AG20443 (cell line): ENCODE data around the gene ZNF687.
"Not testable (repeated sequence)": the region's sequence is repeated elsewhere in the genome, so short reads cannot be mapped to it uniquely, and the experiment has no call there.

Experiments used
- DNase-seq: peaks from one replicate; pipeline ENCODE4 v3.0.0; 2012; ENCODE audit warnings: low spot score, mixed read lengths

ZNF687 gene, protein sequence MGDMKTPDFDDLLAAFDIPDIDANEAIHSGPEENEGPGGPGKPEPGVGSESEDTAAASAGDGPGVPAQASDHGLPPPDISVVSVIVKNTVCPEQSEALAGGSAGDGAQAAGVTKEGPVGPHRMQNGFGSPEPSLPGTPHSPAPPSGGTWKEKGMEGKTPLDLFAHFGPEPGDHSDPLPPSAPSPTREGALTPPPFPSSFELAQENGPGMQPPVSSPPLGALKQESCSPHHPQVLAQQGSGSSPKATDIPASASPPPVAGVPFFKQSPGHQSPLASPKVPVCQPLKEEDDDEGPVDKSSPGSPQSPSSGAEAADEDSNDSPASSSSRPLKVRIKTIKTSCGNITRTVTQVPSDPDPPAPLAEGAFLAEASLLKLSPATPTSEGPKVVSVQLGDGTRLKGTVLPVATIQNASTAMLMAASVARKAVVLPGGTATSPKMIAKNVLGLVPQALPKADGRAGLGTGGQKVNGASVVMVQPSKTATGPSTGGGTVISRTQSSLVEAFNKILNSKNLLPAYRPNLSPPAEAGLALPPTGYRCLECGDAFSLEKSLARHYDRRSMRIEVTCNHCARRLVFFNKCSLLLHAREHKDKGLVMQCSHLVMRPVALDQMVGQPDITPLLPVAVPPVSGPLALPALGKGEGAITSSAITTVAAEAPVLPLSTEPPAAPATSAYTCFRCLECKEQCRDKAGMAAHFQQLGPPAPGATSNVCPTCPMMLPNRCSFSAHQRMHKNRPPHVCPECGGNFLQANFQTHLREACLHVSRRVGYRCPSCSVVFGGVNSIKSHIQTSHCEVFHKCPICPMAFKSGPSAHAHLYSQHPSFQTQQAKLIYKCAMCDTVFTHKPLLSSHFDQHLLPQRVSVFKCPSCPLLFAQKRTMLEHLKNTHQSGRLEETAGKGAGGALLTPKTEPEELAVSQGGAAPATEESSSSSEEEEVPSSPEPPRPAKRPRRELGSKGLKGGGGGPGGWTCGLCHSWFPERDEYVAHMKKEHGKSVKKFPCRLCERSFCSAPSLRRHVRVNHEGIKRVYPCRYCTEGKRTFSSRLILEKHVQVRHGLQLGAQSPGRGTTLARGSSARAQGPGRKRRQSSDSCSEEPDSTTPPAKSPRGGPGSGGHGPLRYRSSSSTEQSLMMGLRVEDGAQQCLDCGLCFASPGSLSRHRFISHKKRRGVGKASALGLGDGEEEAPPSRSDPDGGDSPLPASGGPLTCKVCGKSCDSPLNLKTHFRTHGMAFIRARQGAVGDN

DNA sequence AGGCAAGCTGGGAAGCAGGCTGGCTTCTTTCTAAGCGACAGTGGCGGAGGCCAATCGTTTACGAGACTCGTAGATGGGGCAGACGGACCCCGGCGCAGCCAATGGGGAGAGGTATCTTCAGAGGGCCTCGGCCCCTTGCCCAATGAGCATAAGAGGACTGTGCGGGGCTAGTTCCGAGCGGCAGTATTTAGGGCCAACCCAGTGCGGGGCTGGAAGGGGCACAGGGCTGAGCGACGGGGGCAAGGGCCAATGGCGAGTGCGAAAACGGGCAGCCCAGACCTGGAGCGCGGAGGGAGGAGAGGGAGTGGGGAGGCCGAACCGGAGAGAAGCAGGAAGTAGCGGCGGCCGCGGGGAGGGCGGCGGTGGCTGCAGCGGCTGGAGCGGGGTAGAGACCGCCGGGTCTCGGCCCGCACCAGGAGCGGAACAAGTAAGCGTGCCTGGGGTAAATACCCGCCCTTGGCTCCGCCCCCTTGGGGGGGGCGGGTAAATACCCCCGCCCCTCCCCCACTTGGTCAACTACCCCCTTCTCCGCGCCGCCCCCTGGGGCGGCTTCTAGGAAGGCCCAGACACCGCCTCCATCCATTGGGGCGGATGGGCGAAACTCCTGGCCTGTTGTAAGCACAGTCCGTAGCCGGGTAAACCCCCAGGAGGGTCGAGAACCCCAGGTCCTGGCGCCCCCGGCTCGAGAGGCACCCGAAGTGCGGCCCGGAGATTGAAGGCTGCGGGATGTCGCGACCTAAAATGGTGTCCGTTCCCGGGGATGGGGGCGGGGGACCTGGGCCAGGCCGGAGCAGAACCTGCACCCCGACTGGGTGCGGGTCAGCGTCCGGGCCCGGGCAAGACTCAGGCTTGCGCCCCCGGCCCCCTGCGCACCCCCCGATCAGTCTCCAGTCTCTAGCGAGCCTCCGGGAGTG lies at the start of gene ZNF687:
TSS of gene ZNF687 (plus strand) at position 331 of the 914 bp plus-strand sequence. CDS start 3,993 bp downstream, outside the sequence.
- DNase-seq = peak; percentile 98

DNA sequence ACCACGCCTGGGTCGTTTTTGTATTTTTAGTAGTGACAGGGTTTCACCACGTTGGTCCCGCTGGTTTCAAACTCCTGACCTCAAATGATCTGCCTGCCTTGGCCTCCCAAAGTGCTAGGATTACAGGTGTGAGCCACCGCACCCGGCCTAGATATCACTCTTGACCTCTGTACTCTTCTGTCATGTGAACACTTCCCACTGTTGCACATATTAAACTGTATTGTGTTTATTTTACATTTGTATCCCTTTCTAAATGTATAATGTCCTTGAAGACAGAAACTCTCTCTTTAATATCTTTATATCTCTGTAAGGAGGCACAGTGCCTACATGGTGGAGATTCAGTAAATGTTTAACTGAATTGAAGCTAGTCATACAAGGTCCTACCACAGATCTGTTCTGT lies 46.9 kb upstream of the ZNF687 start:
- no peak for DNase-seq

DNA sequence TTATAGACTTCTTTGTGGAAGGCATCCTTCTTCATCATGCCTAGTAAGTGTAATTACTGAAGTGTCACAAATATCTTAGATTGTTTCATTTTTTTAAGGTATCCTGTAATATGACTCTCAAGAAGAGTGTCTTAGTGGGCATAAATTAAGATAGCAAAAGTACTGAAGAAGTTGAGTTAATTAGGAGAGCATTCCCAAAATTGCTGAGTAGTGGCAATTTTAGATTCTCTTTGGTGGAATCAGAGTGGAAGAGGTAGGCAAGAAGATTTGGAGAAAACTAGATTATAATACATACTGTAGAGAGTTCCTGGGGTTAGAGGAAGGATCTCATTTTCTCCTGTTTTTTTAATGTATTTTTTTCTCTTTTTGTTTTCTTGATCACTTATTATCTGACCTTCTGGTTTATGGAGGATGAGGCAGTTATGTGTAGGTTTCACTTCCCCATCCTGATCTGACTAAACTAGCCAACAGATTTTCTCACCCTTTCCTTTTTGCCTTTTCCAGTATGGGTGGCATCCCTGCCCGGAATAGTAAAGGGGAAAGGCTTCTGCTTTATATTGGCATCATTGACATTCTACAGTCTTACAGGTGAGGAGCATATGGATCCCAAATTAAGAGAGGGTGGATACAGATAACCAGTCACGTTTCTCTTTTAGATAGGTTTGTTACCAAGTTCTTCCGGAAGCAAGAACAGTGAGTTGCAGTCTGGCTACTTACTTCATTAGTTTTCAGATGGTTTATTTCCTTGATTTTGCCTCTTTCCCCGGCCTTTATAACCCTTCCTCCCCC lies 44.2 kb upstream of the ZNF687 start:
- no peak for DNase-seq

DNA sequence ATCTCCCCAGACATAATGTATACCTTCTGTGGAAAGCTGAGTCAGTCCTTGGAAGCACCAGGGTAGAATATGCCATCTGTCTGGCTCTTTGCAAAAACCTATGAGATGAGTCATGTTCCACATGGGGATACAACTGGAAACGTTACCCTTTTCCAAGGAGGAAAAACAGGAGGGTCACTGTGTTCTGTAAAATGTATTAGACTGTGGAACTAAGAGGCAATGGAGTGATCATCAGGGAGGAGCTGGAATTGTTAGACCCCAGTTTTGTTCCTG lies 43.7 kb upstream of the ZNF687 start:
- DNase-seq = peak; percentile 82

DNA sequence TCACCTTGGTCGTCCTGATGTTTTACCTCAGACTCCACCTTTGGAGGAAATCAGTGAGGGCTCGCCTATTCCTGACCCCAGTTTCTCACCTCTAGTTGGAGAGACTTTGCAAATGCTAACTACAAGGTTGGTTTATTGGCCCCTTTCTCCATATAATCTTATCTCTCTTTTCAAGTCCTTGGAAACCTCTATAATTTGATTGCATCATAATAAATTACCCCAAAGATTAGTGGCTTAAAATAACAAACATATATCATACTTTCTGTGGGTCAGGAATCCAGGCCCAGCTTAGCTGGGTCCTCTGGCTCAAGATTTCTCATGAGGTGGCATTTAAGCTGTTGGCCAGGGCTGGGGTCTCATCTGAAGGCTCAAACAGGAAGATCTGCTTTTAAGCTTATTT lies 39.7 kb upstream of the ZNF687 start:
- no peak for DNase-seq

DNA sequence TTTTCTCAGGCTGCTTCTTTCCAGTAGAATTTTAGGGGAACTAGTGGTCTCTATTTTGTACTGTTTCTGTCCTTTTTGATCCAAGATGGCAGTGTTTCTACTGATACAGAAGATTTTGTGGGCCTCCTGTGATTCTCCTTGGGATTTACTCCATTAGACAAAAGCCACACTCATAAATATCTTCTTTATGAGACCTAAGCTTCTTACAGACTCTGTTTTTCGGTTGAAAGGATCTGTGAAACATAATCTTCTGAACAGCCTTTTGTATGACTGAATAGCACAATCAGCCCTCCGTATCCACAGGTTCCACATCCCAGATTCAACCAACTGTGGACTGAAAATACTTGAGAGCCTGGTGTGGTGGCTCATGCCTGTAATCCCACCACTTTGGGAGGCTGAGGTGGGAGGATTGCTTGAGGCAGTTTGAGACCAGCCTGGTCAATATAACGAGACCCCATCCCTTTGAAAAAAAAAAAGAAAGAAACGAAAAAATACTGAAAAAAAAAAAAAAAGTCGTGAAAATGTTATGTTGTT lies 38.3 kb upstream of the ZNF687 start:
- no peak for DNase-seq

DNA sequence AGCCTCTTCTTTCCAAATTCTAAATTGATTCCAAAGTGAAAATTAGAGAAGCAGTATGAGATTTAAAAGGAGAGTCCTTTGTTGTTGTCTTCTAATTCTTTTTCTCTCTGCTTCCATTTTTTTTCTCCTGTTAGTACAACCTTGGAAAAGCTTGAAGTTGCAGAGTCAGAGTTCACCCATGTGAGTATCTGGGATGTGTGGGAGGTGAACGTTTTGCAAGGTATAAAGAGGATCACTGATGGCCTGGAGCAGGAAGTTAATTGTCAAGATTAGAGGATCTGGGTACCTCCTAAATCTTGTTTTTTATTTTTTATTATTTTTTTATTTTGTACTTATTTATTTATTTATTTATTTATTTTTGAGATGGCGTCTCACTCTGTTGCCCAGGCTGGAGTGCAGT lies 35.3 kb upstream of the ZNF687 start:
- DNase-seq = no peak

DNA sequence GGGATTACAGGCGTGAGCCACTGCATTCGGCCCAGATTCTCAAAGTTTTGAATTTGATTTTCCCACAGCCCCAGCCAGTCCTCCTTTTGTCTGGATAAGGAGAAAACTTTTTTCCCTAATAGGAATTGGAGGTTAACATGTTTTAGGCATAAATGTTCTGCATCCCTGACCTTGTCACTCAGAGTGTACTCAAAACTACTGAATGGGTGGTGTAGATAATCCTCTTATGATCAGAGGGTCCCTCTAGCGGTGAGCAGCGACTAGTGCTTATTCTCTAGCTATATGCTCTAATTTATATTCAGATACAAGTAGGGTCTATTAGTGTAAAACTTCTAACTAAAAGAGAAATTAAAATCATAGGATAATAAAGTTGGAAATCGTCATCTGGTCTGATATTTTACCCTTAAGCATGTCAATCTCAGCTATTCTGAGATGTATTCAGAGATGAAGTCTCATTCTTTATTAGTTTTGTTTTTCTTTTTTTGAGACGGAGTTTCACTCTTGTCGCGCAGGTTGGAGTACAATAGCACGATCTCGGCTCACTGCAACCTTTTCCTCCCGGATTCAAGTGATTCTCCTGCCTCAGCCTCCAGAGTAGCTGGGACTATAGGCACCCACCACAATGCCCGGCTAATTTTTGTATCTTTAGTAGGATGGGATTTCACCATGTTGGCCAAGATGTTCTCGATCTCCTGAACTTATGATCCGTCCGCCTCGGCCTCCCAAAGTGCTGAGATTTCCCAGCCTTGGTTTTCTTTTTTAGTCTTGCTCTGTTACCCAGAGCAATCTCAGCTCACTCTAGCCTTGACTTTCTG lies 30.2 kb upstream of the ZNF687 start:
- peak; percentile 70 for DNase-seq

DNA sequence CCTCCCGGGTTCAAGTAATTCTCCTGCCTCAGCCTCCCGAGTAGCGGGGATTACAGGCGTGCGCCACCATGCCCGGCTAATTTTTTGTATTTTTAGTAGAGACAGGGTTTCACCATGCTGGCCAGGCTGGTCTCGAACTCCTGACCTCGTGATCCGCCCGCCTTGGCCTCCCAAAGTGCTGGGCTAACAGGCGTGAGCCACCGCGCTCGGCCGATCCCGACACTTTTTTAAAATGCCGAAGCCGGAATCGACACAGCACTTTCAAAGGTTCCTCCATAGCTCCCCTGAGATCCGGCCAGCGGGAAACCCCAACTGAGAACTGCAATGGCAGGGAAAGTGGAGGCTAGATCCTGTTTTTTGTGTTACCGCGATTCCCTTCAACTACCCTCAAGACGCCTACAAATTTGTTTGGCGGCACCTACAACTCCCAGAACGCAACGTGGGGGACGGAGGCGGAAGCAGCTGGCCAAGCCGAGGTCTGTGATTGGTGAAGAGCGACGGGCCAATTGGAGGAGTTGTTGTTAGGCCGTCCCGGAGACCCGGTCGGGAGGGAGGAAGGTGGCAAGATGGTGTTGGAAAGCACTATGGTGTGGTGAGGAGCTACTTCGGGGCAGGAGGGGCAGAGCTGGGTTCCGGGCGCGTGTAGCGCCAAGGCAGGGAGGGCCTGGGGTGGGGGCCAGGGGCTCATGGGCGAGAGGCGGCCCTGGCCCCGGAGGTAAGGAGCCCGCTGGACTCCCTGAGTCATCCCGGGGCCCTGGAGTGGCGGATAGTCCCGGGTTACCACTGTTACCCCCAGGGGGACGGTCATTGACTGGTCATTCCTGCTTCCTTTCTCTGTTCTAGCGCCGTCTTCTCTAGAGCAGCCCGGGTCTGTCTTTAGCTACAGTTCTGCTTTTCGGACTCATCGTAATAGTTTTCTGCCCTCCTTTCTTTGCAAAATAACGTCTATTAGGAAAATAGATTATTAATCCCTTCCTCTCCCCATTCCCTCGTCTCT lies 27.6 kb upstream of the ZNF687 start, which contains the start of gene PSMD4:
TSS of gene PSMD4 (plus strand) at position 518 of the 997 bp plus-strand sequence. CDS start at position 567, 49 bp downstream.
- DNase-seq = peak; percentile 98

DNA sequence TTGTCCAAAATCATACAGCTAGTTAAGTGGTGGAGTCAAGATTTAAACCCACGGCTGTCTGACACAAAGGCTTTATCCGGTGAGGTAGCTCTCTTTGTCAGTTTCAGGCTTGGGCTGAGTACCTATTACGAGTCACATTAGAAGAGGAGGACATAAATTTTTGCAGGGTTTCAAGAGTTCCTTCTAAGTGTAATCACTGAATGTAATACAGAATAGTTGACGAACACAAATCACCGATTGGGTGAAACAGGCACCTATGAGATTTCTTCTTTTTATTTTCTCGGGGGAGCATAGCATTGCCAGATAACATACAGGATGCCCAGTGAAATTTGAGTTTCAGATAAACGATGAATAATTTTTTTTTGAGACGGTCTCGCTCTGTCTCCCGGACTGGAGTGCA lies 26.7 kb upstream of the ZNF687 start:
- DNase-seq = no peak

DNA sequence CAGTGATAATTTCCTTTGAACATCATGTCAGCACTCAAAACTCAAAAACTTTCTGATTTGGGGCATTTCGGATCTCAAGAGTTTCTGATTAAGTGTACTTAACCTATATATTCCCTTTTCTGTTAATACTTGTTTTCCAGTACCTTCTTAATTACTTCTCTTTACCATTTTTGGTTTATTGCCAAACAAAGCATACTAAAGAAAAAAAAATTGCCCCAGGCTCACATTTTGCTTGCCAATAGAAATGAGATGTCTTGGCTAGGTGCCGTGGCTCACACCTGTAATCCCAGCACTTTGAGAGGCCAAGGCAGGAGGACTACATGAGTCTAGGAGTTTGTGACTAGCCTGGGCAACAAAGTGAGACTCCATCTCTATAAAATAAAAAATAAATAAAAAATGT lies 22.7 kb upstream of the ZNF687 start:
- DNase-seq = no peak

DNA sequence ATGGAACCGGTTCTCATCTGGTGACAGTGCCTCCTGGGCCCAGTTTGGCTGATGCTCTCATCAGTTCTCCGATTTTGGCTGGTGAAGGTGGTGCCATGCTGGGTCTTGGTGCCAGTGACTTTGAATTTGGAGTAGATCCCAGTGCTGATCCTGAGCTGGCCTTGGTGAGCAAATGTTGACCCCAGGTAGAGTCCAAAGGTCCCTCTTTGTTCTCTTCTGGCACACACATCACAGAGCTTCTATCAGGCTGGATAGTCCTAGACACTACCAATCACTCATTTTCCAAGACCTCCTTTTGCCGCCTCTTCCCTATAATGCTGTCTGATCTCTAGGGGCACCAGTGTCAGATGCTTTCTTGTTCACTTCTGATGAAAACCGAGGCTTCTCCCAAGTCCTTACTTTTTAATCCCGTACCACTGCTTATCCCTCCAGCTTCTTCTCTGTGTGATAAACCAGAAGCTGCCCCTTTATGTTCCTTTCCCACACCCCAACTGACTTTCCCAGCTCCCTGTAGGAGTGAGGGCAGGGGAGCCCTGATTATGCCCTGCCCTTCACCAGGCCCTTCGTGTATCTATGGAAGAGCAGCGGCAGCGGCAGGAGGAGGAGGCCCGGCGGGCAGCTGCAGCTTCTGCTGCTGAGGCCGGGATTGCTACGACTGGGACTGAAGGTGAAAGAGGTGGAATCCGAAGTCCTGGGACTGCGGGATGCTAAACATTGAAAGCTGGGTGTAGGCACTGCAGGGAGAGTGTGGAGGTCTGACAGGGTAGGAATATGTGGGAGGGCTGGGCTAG lies 16.5 kb upstream of the ZNF687 start:
- DNase-seq = no peak

DNA sequence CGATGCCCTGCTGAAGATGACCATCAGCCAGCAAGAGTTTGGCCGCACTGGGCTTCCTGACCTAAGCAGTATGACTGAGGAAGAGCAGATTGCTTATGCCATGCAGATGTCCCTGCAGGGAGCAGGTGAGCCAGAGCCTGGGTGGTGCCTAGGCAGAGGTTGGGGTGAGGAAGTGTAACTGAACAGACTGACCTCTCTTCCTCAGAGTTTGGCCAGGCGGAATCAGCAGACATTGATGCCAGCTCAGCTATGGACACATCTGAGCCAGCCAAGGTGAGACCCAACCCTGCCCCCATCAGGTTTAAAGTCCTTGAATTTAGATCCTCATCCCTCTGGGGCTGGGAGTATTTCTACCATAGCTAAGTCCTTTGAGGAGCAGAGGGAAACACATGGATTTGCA lies 15.8 kb upstream of the ZNF687 start:
- no peak for DNase-seq

DNA sequence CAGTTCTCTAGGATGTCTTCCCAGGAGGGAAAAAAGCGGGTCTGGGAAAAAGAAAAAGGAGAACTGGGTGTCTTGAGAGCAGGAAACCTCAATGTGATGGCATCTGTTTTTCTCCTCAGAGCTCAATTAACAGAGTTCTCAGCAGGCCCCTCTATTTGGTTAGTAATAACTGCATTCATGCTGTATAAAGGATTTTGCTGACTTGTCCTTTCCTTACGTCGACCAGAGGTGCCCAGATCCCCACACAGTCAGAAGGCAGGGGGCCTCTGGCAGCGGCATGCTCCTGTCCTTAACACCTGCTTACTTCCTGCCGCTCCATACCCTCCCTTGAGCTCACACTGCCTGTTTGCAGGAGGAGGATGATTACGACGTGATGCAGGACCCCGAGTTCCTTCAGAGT lies 15.3 kb upstream of the ZNF687 start:
- DNase-seq = no peak

DNA sequence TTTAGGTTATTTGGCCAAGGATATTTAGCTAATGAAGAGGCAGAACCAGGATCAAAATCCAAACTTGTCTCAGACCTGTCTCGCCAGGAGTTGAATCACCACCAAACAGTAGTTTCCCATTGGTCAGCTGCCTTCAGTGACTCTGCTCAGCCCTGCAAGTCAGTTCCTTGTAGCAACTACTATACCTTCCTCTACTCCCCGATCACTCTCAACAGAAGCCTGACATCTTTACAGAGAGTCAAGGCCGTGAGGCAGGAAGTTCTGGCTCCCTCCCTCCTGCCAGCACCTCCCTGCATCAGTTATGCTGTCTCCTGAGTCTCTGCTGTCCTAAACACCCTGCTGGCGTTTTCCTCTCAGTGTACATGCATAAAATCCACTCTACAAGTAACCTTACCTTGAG lies 14.3 kb upstream of the ZNF687 start:
- DNase-seq = no peak

DNA sequence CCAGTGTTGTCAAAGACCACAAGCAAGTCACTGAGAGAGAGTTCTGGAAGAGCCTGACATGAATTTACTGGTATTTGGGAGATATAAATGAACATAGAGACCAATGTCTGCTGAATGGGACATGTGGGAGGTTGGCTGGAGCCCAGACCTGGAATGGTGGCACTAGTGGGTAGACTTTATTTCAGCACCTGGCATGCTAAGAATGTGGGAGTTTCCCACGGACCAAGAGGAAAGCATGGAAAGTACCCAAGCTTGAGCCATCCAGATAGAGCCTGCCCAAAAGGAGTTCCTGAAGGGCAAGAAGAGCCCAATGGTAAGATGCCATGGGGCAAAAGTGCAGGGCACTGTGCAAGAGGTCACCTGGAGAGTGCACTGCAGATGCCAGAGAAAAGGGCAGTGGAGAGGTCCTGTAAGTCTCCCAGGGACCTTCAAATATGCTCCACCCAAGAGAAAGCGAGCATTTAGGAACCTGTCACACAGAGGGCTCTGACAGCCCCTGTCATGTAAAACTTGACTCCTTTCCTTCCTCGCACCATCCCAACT lies 8.1 kb upstream of the ZNF687 start:
- peak; percentile 0 for DNase-seq

DNA sequence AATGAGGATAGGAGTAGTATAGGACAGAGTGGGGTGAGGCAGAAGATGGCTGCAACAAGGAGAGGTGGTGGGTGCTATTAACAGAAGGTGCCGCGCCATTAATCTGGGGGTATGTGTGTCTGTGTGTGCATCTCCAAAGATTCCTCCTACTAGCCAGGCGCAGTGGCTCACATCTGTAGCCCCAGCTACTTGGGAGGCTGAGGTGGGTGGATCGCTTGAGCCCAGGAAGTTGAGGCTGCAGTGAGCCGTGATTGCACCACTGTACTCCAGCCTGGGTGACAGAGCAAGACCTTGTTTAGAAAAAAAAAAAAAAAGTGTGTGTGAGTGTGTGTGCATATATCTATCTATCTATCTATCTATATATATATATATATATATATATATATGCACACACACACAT lies 6.8 kb upstream of the ZNF687 start:
- not testable (repeated sequence) for DNase-seq
